Keratinocyte (primary cell): Measurements from ENCODE around the gene CNTNAP1. TPM values are rescaled to one million over a fixed set of nuclear protein-coding genes. Genes with fewer than 3 reads are reported as not detected.

Experiments used
- DNase-seq: peaks from one replicate; pipeline ENCODE4 v3.0.0-alpha.2; 2011; ENCODE audit warnings: low read depth, missing footprints, low spot score
- FAIRE-seq: peaks from 2 replicates; lab custom pipeline; 2011; peaks lifted over from hg19 to GRCh38; lab: Jason Lieb, UNC
- H2AFZ ChIP-seq: 2 replicates; pipeline ENCODE4 v1.6.0; 2012; ENCODE audit warnings: low read length, control low read depth, inconsistent platforms; ENCODE audit not compliant: control insufficient read depth
- H3K27ac ChIP-seq: 2 replicates; pipeline ENCODE4 v1.5.1; 2011; ENCODE audit warnings: low read length; ENCODE audit not compliant: control insufficient read depth, insufficient read depth
- H3K27me3 ChIP-seq: 3 replicates; pipeline ENCODE4 v1.6.0; 2011; ENCODE audit warnings: low read length; ENCODE audit not compliant: control insufficient read depth, insufficient read depth; ENCODE audit errors: extremely low read depth
- H3K36me3 ChIP-seq, 2 experiments: 2 replicates in 1 of 2; 3 replicates in 1 of 2; pipeline ENCODE4 v1.5.1; 2011; ENCODE audit warnings: low read length in 2 of 2, mild to moderate bottlenecking in 1 of 2; ENCODE audit not compliant: control insufficient read depth in 2 of 2, insufficient read depth in 2 of 2; ENCODE audit errors: extremely low read depth in 1 of 2
- H3K4me1 ChIP-seq: 3 replicates; pipeline ENCODE4 v1.5.1; 2011; ENCODE audit warnings: low read length; ENCODE audit not compliant: control insufficient read depth, insufficient read depth; ENCODE audit errors: extremely low read depth
- H3K4me2 ChIP-seq: 3 replicates; pipeline ENCODE4 v1.6.0; 2011; ENCODE audit warnings: low read depth, low read length; ENCODE audit not compliant: control insufficient read depth, insufficient read depth; ENCODE audit errors: extremely low read depth
- H3K4me3 ChIP-seq, 3 experiments: fragments of 200-600 bp in 1 of 3; sonication (generic) in 1 of 3; 2 replicates in 2 of 3; 3 replicates in 1 of 3; pipeline ENCODE4 v1.5.1; 2011 to 2016; ENCODE audit warnings: low read length in 3 of 3, mild to moderate bottlenecking in 3 of 3, control low read depth in 2 of 3, inconsistent platforms in 1 of 3, low read depth in 1 of 3, mixed read lengths in 1 of 3, mixed run types in 1 of 3, moderate library complexity in 1 of 3; ENCODE audit not compliant: control insufficient read depth in 2 of 3, insufficient read depth in 2 of 3; ENCODE audit errors: extremely low read depth in 1 of 3
- H3K79me2 ChIP-seq: 2 replicates; pipeline ENCODE4 v1.6.0; 2012; ENCODE audit warnings: low read length; ENCODE audit not compliant: control insufficient read depth, insufficient read depth
- H3K9ac ChIP-seq: 3 replicates; pipeline ENCODE4 v1.6.0; 2011; ENCODE audit warnings: low read length; ENCODE audit not compliant: control insufficient read depth, insufficient read depth; ENCODE audit errors: extremely low read depth
- H3K9me1 ChIP-seq: 3 replicates; pipeline ENCODE4 v1.6.0; 2011; ENCODE audit warnings: low read length; ENCODE audit not compliant: control insufficient read depth, insufficient read depth; ENCODE audit errors: extremely low read depth
- H3K9me3 ChIP-seq: 2 replicates; pipeline ENCODE4 v1.5.1; 2012; ENCODE audit warnings: low read depth, low read length; ENCODE audit not compliant: control insufficient read depth
- H4K20me1 ChIP-seq: 3 replicates; pipeline ENCODE4 v1.6.0; 2011; ENCODE audit warnings: low read length; ENCODE audit not compliant: control insufficient read depth, insufficient read depth; ENCODE audit errors: extremely low read depth
- EZH2 ChIP-seq: IDR thresholded peaks from one replicate; pipeline ENCODE4 v1.6.1; 2012; ENCODE audit warnings: inconsistent platforms, mild to moderate bottlenecking, low read length, moderate library complexity
- dilution Hi-C: fragments of 300-500 bp; cut with MboI; formaldehyde crosslinking; loops from one replicate; pipeline ENCODE4 v1.7.0; 2020; ENCODE audit warnings: low sequenced_read_pairs; ENCODE audit not compliant: extremely low pct_ligation_motif_present
- polyA plus RNA-seq, 5 experiments: library from polyadenylated mRNA; depleted of rRNA in 3 of 5; stranded (reverse) in 3 of 5; stranded (forward) in 1 of 5; unstranded in 1 of 5; fragments of >200 nt; gene quantifications; 1 replicate in 1 of 5; 2 replicates in 3 of 5; 3 replicates in 1 of 5; pipeline versions ENCODE4 v1.2.1 to v1.2.3, GENCODE V29; 2011 to 2012; ENCODE audit warnings: missing spikeins in 2 of 5, low read depth in 1 of 5, low replicate concordance in 1 of 5
- TF ChIP-seq, protein P1 (sequence below), 3 experiments: IDR thresholded peaks in 1 of 3; conservative IDR thresholded peaks in 1 of 3; optimal IDR thresholded peaks in 1 of 3; 2 replicates in 2 of 3; 3 replicates in 1 of 3; pipeline versions ENCODE3 to v1.5.1; 2011; ENCODE audit warnings: low read length in 3 of 3, mild to moderate bottlenecking in 3 of 3, moderate library complexity in 2 of 3, control low read depth in 1 of 3, inconsistent platforms in 1 of 3; ENCODE audit not compliant: insufficient read depth in 2 of 3; ENCODE audit errors: extremely low read depth in 1 of 3

Gene CNTNAP1
- polyA plus RNA-seq, 1 donor (not counting 4 experiments of a cell fraction or from before 2014, with no cell fraction given) = 0.71 TPM

DNA sequence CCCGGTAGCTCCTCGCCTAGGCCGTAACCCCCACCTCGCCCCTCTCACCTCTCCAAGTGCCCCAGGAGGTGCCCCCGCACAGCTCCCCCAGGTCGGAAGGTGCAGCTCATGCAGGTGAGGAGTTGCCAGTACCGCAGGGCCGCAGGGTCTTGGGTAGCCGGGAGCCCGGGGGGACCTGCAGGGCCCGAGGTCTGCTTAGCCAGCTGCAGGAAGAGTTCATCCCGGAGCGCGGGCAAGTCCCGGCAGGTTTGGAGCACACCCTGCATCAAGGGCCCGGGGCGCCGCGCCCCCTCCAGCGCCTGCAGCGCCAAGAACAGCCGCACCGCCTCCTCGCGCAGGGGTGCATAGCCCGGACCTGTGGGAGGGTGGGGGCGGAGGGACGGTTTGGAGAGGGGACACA lies 10.3 kb upstream of the CNTNAP1 start:
- peaks cover 60% of the 10 kb centered on the region for H3K4me1 ChIP-seq
- H3K79me2 ChIP-seq = peaks cover 16% of the 10 kb centered on the region
- no peak overlapping the region for H3K27ac ChIP-seq
- H4K20me1 ChIP-seq = peaks cover 8% of the 10 kb centered on the region
- H2AFZ ChIP-seq = no peak overlapping the region
- no peaks in the 10 kb centered on the region for H3K27me3 ChIP-seq
- H3K9me3 ChIP-seq = no peaks in the 10 kb centered on the region
- peaks cover 28% of the 10 kb centered on the region in 2 experiments for H3K36me3 ChIP-seq
- FAIRE-seq (no peak), DNase-seq (no peak)
- no peak overlapping the region for H3K9ac ChIP-seq
- dilution Hi-C loops = no loop called here
- H3K4me3 ChIP-seq = peak overlapping the region in 2 of 3 experiments; percentile 12 to 57
- H3K4me2 ChIP-seq = peak overlapping the region; percentile 69
- TF ChIP-seq, protein P1, sequence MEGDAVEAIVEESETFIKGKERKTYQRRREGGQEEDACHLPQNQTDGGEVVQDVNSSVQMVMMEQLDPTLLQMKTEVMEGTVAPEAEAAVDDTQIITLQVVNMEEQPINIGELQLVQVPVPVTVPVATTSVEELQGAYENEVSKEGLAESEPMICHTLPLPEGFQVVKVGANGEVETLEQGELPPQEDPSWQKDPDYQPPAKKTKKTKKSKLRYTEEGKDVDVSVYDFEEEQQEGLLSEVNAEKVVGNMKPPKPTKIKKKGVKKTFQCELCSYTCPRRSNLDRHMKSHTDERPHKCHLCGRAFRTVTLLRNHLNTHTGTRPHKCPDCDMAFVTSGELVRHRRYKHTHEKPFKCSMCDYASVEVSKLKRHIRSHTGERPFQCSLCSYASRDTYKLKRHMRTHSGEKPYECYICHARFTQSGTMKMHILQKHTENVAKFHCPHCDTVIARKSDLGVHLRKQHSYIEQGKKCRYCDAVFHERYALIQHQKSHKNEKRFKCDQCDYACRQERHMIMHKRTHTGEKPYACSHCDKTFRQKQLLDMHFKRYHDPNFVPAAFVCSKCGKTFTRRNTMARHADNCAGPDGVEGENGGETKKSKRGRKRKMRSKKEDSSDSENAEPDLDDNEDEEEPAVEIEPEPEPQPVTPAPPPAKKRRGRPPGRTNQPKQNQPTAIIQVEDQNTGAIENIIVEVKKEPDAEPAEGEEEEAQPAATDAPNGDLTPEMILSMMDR (optimal IDR thresholded peaks at IDR 0.05 in 1 of 3, IDR thresholded peaks at IDR 0.05 in 1 of 3, conservative IDR thresholded peaks at IDR 0.05 in 1 of 3; ENCODE audit: extremely low read depth in 1 of 3, insufficient read depth in 2 of 3, low read length in 3 of 3) = no peak
- no peak for TF ChIP-seq EZH2
- H3K9me1 ChIP-seq = peaks cover 4% of the 10 kb centered on the region

DNA sequence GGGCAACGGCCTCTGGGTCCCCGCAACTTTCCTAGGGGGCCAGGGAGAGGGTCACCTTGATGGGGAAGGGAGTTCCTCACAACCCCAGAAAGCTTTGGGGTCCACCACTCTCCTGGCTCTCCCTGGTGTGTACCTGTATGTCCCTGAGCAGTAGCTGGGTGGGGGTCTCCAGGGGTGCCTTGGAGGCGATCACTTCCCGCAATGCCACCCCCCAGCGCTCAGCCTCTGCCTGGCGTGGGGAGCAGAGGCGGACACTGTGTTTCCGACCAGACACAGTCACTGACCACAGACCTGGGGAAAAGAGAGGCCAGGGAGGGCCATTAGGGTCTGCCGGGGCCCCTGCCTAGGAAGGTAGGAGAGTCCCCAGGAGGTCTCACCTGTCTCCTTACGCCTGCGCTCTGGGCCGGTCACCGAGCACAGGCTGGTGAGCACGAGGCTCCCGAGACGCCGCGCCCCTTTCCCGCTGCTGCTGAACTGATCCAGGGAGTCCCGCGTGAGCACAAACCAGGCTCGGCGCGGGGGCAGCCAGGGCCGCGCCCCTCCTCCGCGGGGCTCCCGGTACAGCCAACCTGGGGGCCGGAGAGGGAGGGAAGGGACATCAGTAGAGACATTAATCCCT lies 9.0 kb upstream of the CNTNAP1 start:
- H3K9me3 ChIP-seq = no peaks in the 10 kb centered on the region
- H3K4me2 ChIP-seq = peak overlapping the region; percentile 91
- H3K9ac ChIP-seq = no peak overlapping the region
- peaks cover 4% of the 10 kb centered on the region for H3K9me1 ChIP-seq
- peaks cover 55% of the 10 kb centered on the region for H3K4me1 ChIP-seq
- peaks cover 25 to 28% of the 10 kb centered on the region in 2 experiments for H3K36me3 ChIP-seq
- TF ChIP-seq, protein P1 (optimal IDR thresholded peaks at IDR 0.05 in 1 of 3, IDR thresholded peaks at IDR 0.05 in 1 of 3, conservative IDR thresholded peaks at IDR 0.05 in 1 of 3; ENCODE audit: extremely low read depth in 1 of 3, insufficient read depth in 2 of 3, low read length in 3 of 3) = no peak
- TF ChIP-seq EZH2 = no peak
- DNase-seq (no peak), FAIRE-seq (no peak)
- H4K20me1 ChIP-seq = peaks cover 6% of the 10 kb centered on the region
- H3K79me2 ChIP-seq = peaks cover 16% of the 10 kb centered on the region
- H2AFZ ChIP-seq = no peak overlapping the region
- peak overlapping the region in 2 of 3 experiments; percentile 48 to 93 for H3K4me3 ChIP-seq
- H3K27ac ChIP-seq = no peak overlapping the region
- dilution Hi-C loops = no loop called here
- no peaks in the 10 kb centered on the region for H3K27me3 ChIP-seq
